Activated gamma-delta T cell treated with Interleukin-2 at 50 U/mL for 16 hours (primary cell): ENCODE results near the gene TBKBP1.

ENCODE experiments used
- DNase-seq: peaks from one replicate; pipeline ENCODE4 v3.0.0-alpha.2; 2020

TBKBP1 gene

DNA sequence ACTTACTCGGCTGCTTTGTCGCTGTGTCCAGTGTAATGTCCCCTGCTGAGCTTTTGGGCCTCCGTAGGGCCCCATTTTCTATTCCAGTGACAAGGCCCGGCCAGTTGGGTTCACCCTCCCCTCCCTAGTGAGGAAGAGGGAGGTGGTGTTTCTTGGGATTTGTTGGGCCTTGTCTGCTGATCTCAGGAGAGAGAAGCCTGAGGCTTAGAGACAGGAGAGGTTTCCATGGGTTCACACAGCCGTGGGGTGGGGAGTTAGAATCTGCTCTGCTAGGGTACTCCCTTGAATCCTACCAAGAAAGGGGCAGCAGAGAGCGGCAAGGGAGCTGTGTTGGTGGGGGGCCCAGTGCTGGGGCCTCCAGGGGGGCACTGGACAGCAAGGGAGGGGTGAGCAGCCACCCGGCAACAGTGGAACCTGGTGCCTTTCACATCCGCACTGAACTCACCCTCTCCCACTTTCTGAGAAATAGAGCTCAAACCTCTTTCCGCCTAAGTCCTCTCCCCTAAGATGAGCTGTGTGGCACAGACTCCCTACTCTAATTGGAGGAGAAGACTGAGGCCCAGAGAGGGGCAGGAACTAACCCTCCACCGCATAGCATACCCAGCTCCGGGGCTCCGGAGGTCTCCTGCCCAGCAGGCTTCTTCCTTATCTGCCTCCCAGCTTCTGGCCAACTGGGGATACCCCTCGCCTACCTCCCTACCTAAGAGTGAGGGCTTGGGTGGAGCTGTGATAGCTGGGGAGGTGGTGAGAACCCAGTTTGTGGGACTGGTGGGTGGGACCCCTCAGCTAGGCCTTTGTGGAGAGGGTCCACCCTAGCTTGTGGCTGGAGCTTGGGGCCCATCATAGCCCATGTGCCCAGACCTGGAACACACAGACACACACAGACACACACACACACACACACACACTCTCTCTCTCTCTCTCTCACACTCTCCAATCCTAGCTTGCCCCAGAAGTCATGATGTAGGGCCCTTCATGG lies 6.8 kb downstream of the TBKBP1 start:
- DNase-seq = no peak

DNA sequence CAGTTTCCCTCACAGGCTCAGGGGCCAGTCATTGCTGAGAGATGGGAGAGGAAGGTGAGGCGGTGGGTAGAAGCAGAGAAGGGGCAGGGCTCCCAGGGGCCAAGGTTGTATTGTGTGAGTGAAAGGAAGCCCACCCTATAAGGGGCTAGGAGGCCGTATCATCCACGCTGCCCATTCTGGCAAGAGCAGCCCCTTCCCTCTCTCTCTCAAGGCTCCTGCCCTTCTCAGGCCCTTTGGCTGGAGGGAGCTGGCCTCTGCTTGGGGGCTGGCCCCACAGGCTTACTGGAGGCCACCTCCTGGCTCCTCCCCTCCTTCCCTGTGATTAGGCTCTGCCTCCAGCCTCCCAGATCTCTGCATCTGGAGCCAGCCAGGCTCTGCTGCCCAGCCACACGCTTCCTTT lies 7.6 kb downstream of the TBKBP1 start:
- no peak for DNase-seq

DNA sequence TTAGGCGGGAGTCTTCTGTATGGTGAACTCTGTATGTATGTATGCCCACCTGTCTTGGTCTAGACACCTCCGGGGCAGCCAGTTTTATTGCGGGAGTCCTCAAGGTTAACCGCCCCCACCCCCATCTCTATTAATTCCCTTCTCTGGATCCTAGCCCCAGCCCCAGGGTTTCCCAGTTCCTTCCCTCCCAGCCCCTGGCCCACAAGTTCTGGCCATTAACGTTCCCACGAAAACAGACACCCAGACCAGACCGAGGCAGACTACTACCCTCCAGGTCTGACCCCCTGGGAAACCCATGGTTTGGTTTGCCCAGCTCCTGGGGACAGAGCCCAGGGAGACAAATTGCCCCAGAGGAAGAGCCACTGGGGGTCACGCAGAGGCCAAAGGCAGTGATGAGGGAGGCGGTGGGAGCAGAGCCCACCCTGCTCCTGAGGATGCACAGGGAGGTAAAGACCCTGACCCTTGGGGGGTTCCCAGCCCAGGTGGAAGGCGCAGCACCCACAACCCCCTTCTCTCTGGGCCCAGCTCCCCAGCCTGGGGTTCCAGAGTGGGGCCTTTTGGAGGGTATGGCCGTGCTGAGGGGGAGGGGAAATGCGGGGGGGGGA lies 8.5 kb downstream of the TBKBP1 start:
- no peak for DNase-seq

DNA sequence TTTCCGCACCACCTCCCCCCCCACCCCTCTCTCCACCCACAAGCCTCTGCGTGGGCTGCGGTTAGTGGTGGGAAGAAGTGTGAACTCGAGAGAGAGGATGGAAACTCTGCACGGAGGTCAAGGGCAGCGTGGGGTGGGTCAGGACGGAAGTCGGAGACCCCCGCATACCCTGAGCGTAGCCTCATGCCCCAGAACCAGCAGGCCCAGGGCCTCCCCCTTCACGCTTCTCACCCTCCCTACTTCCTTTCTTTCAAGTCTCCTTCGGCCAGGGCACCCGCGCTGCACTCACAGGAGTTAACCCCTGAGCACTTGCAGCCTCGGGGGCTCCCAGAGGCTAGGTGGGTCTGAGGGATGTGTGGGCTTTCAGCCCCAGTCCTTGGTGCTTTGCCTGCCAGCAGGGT lies 9.2 kb downstream of the TBKBP1 start:
- DNase-seq = peak; percentile 43

DNA sequence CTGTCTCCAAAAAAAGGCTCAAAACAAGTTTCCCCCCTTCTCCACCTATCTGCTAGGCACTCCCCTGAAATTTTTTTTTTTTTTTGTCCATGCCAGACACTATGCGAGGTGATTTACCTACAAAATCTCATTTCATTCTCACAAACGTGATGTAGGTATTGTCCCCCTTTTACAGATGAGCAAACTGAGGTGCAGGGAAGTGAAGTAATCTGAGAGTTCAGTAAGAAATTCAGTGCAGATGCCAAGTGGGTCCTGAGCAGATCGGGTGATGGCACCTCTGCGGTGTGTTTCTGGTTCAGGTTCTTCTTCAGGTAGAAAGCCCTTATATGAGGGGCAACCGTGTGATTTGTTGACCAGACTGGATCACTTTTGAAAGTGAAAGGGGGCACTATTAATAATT lies 9.7 kb downstream of the TBKBP1 start:
- DNase-seq = no peak

DNA sequence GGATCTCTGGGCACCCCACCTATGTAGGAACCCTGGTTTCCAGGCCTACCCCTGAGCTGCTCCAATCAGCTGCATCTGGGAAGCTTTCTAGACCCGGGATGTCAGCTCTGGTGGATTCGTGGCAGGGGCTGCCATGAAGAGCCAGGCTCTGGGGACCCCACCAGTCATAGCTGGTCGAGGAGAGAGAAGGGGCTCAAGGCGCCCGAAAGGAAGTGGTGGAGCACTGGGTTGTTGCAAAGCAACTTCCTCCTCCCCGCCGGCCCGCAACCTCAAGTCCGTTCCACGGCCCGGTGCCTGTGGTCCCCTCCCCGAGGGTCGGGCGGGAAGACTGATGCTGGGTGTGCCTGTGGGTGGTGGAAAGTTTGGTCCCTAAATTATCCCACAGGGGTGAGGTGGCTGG lies 10.2 kb downstream of the TBKBP1 start:
- DNase-seq = no peak

DNA sequence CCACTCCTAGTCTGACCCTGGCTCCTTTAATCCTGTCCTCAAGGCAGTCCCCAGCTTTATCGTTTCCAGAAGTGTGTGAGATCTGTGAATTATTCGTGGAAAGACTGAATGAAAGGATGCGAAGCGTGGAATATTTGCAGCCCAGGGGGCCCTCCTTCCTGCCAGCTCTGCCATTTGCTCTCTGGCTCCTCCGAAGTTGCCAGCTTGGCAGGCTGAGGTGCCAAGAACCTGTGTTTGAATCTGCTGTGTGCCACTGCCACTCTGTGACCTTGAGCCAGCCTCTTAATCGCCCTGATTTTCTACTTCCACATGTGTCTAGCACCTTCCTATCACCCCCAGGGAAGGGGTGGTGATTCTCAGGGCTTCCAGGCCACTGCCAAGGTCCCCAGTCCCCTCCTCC lies 10.8 kb downstream of the TBKBP1 start:
- no peak for DNase-seq

DNA sequence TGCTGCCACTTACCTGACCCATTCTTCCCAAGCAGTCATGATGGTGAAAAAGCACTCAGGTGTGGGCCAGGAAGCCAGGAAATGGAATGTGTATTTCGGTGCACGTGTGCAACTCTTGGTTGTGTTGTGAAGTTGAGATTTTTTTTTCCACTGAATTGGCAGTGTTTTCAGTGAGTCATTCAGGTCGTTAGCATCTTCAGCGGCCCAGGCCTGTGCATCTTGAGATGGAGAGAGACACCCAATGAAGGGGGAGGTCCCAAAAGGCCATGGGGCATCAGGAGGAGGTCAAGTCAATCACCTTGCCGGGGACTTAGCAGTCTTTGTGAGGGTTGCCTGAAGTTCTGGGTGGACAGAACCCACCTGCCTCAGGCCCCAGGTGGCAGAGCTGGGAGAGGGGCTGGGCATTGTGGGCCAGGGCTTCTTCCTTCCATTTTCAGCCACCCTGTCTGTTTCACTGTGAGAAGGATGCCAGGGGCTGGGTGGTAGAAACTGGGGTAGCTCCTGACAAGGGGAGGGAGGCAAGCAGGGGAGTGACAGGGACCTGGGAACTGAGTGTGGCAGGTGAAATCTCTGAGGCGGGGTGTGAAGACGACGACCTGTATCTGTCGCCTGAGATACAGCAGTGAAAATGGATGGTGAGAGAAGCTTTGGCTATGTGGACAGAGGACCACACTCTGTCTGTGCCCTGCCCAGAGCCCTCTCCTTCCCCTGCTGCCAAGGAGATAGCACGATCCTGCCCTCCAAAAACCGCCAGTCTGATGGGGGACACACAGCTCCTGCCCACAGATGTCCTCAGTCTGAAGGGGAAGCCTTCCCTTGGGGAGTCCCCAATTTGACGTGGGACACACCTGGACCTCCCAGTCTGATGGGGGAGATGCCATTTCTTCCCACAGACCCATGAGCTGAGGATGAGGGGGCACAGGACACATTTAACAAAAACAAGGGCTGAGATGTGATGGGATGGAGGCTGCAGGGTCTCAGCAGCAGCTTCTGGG lies 11.9 kb downstream of the TBKBP1 start:
- peak; percentile 46 for DNase-seq

DNA sequence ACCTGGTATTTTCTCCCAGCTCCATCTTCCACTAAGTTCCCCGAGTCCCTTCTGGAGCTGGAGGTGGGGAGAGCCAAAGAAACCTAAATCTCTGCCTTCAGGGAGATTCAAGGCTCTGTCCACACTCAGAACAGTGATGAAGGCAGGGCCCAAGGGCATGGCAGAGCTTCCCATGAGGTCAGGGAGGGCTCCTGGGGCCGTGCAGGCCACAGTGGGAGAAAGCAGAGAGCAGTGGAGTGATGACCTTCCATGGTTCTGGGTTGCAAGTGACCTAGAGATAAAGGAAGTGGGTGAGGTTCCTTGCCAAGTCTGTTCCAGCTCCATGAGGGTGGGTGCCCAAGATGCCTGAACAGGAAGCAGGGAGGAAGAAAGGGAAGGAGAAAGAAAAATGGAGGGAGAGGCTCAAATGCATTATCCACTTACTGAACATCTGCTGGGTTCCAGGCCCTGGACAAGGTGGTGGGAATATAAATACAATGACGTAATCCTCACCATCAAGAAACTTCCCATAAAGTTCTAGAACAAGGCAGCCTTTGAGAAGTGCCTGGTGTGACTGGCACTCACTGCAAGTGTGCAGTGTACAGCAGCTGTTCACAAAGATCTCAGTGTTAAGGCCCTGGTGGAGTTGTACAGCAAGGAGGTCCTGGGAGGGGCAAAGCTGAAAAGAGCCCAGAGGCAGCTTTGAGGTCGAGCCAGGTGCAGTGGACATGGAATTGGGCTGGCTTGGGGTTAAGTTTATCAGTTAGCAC lies 13.3 kb downstream of the TBKBP1 start:
- no peak for DNase-seq

DNA sequence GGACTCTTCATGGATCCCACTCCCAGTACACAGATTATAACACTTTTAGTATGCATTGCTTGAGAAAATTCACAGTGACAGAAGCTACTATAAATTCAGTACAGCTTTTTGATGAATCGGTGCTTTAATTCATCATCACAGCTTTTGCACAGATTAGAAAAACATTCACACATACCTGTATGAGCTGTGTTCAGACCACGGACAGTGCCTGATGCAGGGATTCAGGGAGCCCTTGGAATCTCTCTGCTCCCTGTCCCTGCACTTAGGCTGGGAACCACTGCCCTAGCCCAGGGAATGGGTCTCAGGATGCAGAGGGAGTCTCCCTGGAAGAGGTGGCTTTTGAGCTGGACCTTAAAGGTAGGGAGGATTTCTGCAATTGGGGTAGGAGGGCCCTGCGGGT lies 13.9 kb downstream of the TBKBP1 start:
- DNase-seq = no peak

DNA sequence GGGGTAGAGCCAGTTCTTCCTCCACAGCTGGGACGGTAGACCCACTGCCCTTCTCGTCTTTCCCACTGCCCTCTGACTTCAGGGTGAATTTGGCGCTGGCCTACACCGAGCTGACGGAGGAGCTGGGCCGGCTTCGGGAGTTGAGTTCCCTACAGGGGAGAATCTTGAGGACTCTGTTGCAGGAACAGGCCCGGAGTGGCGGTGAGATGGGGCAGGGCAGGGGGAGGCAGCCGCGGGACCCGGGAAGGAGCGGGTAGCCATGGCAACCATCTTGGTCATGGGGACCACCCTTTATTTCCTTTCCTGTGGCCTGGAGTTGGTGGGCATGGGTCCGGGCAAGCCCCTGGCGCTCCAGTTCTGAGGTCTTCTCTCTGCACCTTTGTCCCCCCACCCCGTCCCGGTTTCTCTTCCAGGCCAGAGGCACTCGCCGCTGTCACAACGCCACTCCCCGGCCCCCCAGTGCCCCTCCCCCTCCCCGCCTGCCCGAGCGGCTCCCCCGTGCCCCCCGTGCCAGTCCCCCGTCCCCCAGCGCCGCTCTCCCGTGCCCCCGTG lies 14.4 kb downstream of the TBKBP1 start:
- no peak for DNase-seq

DNA sequence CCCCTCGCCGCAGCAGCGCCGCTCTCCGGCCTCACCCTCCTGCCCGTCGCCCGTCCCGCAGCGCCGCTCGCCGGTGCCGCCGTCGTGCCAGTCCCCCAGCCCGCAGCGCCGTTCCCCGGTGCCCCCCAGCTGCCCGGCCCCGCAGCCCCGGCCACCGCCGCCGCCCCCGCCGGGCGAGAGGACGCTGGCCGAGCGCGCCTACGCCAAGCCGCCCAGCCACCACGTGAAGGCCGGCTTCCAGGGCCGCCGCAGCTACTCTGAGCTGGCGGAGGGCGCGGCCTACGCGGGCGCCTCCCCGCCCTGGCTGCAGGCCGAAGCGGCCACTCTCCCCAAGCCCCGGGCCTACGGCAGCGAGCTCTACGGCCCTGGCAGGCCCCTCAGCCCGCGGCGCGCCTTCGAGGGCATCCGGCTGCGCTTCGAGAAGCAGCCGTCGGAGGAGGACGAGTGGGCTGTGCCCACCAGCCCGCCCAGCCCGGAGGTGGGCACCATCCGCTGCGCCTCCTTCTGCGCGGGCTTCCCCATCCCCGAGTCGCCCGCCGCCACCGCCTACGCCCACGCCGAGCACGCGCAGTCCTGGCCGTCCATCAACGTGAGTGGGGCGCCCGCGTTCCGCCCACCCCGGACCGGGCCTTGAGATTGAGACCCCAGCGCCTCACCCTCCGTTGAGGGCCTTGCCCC lies 15.0 kb downstream of the TBKBP1 start:
- DNase-seq = no peak

DNA sequence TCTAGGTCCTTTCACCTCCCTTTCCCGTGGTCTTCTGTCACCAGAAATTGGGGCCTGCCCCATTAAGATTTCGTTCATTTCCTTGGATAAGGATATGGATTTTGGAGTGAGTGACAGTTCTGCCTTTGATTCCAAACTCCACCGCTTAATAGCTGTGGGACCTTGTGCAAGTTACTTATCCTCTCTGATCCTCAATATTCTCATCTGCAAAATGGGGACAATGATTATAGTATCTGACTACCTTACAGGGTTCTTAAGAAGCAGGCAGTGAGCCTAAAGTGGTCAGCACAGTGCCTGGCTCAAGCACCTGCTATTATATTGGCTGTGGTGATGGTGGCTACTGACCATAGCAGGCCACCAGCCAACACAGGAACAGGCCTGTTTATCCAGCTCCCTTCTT lies 15.6 kb downstream of the TBKBP1 start:
- no peak for DNase-seq

DNA sequence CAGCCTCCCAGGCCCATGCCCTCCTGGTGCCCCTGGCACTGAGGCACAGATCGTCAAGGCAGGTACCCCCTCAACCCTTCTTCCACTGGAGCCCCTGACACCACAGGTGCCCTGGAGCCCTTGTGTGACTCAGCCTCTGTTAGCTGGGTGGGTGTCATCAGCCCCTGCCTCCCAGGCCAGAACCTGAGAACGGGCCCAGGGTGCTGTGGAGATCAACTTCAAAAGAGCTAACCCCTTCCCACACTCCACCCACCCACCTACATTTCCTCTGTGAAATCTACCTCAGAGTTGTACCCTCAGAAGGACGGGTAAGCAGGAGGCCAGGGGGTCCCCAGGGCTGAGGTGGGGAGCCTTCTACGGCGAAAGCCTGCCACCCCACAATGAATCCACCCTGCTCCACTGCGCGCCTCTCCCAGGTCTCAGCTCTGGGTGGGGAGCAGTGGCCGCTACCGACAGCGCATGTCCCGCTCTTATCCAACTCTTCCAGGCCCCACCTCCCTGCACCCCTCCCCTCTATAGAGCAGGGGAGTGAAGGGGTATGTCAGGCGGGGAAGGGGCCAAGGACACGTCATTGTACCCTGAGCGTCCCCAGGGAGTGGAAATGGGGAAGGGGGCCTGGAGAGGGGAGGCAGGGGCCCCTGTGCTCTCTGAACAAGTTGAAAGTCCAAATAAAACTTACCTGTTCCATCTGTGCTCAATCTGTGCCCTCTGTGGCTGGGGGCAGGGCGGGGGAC lies 17.6 kb downstream of the TBKBP1 start:
- DNase-seq = no peak

DNA sequence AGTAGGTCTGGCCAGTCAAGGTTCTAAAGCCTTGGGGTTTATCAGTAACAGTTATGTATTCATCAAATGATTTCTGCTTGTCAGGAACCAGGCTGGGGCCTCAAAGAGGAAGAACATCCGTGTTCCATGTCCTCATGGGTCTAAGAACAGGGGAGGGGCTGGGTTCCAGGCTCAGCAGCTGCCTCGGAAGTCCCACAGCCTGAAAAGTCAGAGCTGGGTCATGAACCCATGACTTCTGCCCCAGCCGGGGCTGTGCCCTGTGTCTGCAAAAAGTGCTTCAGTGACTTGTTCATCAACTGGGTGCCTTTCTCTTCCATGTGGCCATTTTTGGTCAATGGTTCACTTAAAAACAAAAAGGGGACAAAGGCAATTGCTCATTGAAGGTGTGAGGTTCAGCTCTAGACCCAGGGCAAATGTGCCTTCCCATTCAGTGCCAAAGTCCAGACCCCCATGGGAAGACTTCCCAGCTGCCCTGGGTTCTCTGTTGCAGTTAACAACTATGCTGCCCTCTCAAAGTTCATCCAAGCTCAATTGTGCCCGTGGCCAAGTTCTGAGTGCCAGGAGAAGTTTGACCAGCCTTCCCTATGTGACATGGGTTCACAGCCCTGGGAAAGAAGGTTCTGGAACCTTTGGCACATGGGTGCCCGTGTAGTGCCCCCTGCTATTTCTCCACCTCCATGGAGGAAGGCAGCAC lies 18.5 kb downstream of the TBKBP1 start:
- DNase-seq = no peak

DNA sequence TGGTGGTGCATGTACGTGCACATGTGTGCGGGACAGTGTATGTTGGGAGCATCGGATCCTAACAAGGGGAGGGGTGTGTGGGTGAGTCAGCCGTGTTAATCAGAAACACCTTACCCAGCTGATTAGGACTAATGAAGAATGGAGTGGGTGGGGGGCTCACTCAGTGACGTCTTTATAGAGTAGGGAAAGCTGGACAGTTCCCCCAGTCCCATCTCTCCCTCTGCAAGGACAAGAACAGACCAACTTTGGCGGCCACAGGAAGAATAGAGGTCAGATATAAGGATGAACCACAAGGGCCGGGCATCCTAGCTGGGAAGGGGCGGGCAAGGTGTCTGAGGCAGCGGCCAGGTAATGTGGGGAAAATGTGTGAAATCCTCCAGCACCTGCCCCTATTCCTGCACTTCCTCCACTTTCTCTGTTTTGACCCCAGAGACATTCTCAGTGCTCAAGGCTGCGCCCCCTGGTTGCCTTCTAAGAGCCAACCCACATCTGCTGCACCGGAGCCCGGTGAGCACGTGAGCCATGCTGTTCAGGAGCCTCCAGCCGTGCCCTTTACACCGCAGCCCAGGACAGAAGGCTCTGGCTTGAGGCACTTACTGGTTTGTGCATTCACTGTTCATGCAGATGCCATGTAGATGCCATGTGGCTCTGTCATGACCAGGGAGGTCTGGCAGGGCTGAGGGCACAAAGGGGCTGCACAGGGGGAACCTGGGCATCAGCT lies 20.2 kb downstream of the TBKBP1 start:
- DNase-seq = no peak

DNA sequence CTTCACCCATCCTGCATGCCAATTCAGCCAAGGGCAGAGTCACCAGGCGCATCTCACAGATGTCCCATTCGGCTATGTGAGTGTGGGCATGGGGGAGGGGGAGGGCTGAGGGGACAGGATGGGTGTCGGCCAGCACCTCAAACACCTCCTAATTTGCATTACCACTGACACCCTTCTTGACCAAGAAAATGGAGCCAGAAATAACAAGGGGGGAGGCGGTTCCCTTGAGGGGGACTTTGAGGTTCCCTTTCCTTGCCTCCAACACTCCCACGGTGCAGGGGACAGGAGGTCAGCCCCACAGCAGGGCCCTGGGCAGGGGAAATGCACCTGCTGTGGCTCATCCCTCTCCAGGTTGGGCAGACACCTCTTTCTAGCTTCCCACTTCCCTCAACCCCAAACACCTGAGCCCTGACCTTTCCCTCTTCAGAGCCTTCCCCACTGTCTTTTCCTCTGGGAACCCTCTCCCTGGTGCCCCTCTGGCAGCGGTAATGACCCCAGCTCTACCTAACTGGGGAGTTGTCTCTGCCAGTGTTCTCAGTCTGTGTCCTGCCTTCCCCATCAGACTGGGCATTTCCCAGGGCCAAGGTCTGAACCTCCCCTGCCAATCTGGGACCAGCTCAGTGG lies 20.9 kb downstream of the TBKBP1 start:
- DNase-seq = no peak

DNA sequence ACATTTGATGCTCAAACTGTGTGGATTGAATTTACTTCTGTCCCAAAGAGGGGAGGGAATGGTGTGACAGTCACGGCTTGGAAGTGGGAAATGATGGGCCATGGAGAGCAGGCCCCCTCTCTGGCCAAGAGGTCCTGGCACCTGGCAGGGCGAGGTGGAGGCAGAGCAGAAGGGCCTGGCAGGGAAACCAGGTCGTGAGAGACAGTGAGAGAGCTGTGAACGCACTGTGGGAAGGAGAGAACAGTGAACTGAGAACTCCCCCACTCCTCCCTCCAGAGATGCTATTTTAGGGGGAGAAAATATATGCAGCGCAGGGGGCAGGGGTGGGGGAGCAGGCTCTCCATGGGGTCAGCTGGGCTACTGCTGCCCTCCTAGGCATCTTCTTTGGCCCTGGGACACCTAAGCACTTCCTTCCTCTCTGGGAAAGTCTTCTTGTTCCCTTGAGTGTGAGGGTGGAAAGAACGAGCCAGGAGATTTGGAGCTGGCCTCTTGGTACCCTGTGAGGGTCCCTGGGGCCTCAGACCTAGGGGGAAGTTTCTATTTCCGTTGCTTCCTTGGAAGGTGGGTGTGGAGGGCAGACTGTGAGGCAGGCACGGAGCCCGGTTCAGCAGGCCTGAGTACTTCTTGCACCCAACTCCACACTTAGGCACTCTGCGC lies 21.8 kb downstream of the TBKBP1 start:
- no peak for DNase-seq
